Stimulated activated CD4-positive, alpha-beta T cell treated with anti-CD3 and anti-CD28 coated beads, Interleukin-1b, Interleukin-23, amount 100 ng/mL, for 1 hour (primary cell): ENCODE results near the gene SCP2.

ENCODE experiments used
- DNase-seq, 2 donors: peaks; one replicate each; pipeline ENCODE4 v3.0.0-alpha.2; 2020; ENCODE audit warnings: low read depth in 2 of 2

SCP2 gene

GRCh38 chr1:53067886-53068285 lies 140.8 kb downstream of the SCP2 start:
- no peak for DNase-seq

GRCh38 chr1:53068314-53069099 lies 141.4 kb downstream of the SCP2 start:
- DNase-seq = no peak

- DNase-seq = no peak
Measured at GRCh38 chr1:53069265-53069662, 142.2 kb downstream of the SCP2 start.

- no peak for DNase-seq
Measured at GRCh38 chr1:53069663-53070327, 142.7 kb downstream of the SCP2 start.

GRCh38 chr1:53070621-53071020 lies 143.5 kb downstream of the SCP2 start:
- DNase-seq = no peak

- DNase-seq = no peak
Measured at GRCh38 chr1:53071167-53071865, 144.2 kb downstream of the SCP2 start.

GRCh38 chr1:53071915-53072314 lies 144.8 kb downstream of the SCP2 start:
- no peak for DNase-seq

GRCh38 chr1:53073287-53073686 lies 146.2 kb downstream of the SCP2 start:
- DNase-seq = no peak

- no peak for DNase-seq
Measured at GRCh38 chr1:53073868-53074311, 146.8 kb downstream of the SCP2 start.

- no peak for DNase-seq
Measured at GRCh38 chr1:53074313-53075154, 147.5 kb downstream of the SCP2 start.

- DNase-seq = no peak
Measured at GRCh38 chr1:53075206-53075605, 148.1 kb downstream of the SCP2 start.

- no peak for DNase-seq
Measured at GRCh38 chr1:53075761-53076163, 148.7 kb downstream of the SCP2 start.

GRCh38 chr1:53076165-53076564 lies 149.1 kb downstream of the SCP2 start:
- DNase-seq = no peak

GRCh38 chr1:53076721-53077598 lies 149.9 kb downstream of the SCP2 start:
- DNase-seq = no peak

GRCh38 chr1:53077599-53077965 lies 150.5 kb downstream of the SCP2 start:
- DNase-seq = no peak

GRCh38 chr1:53078333-53079101 lies 151.4 kb downstream of the SCP2 start:
- no peak for DNase-seq

- no peak for DNase-seq
Measured at GRCh38 chr1:53079251-53079650, 152.2 kb downstream of the SCP2 start.

GRCh38 chr1:53080041-53080440 lies 153.0 kb downstream of the SCP2 start:
- no peak for DNase-seq

GRCh38 chr1:53080769-53081168 lies 153.7 kb downstream of the SCP2 start:
- DNase-seq = no peak
